Measurements from ENCODE around the gene ARHGAP4. TPM values are rescaled to one million over a fixed set of nuclear protein-coding genes. Genes with fewer than 3 reads are reported as not detected.

ARHGAP4 gene
- total and polyA plus RNA-seq, 2 experiments from 2014 or later, result 6.2 to 6.4 TPM

GRCh38 chrX:153865321-153865580, 60.8 kb downstream of the ARHGAP4 start:
- 91% methylated on average over 6 of the region's 11 CpGs for WGBS (ENCODE audit: low lambda C conversion rate, missing lambda C conversion rate)
- H3K9me3 ChIP-seq (ENCODE audit: low read depth), result no peaks in the 10 kb centered on the region
- H3K9me2 ChIP-seq (replicated peaks; ENCODE audit: insufficient read depth), result no peaks in the 10 kb centered on the region
- H2AFZ ChIP-seq, result no peak overlapping the region
- no peaks in the 10 kb centered on the region for H3K79me2 ChIP-seq
- TF ChIP-seq CTCF (IDR thresholded peaks at IDR 0.05; ENCODE audit: poor library complexity), result no peak
- no peak for TF ChIP-seq EZH2phosphoT487 (IDR thresholded peaks at IDR 0.05; ENCODE audit: low read depth, severe bottlenecking, unreplicated experiment)
- no peak for TF ChIP-seq EZH2 (IDR thresholded peaks at IDR 0.05; ENCODE audit: borderline replicate concordance)
- no peaks in the 10 kb centered on the region for H3K4me1 ChIP-seq (ENCODE audit: insufficient read depth)
- no peak overlapping the region for H3K4me3 ChIP-seq
- no peaks in the 10 kb centered on the region for H3K27me3 ChIP-seq
- H3K4me2 ChIP-seq, result no peak overlapping the region
- no peak for DNase-seq (ENCODE audit: low spot score)
- H4K20me1 ChIP-seq (ENCODE audit: insufficient read depth, poor library complexity, severe bottlenecking), result no peaks in the 10 kb centered on the region
- no peaks in the 10 kb centered on the region for H3K36me3 ChIP-seq (replicated peaks; ENCODE audit: insufficient read depth, low read depth)
- H3K27ac ChIP-seq, result no peak overlapping the region

GRCh38 chrX:153864561-153865320, 61.3 kb downstream of the ARHGAP4 start:
- Histone ChIP-seq H3K4me1 (ENCODE audit: insufficient read depth) (no peaks in the 10 kb centered on the region), H4K20me1 (ENCODE audit: insufficient read depth, poor library complexity, severe bottlenecking) (no peaks in the 10 kb centered on the region), H3K27me3 (no peaks in the 10 kb centered on the region), H3K9me3 (ENCODE audit: low read depth) (no peaks in the 10 kb centered on the region), H3K4me3 (no peak overlapping the region), H3K4me2 (no peak overlapping the region), H3K79me2 (no peaks in the 10 kb centered on the region), H3K9me2 (replicated peaks; ENCODE audit: insufficient read depth) (no peaks in the 10 kb centered on the region), H3K36me3 (replicated peaks; ENCODE audit: insufficient read depth, low read depth) (no peaks in the 10 kb centered on the region), H3K27ac (no peak overlapping the region), H2AFZ (no peak overlapping the region)
- DNase-seq (ENCODE audit: low spot score), result no peak
- WGBS (ENCODE audit: low lambda C conversion rate, missing lambda C conversion rate), result 89% methylated on average over 29 of the region's 30 CpGs
- TF ChIP-seq EZH2phosphoT487 (IDR thresholded peaks at IDR 0.05; ENCODE audit: low read depth, severe bottlenecking, unreplicated experiment) (no peak), CTCF (IDR thresholded peaks at IDR 0.05; ENCODE audit: poor library complexity) (no peak), EZH2 (IDR thresholded peaks at IDR 0.05; ENCODE audit: borderline replicate concordance) (no peak)

GRCh38 chrX:153864101-153864500, 62.0 kb downstream of the ARHGAP4 start:
- Histone ChIP-seq H3K4me2 (no peak overlapping the region), H3K27ac (no peak overlapping the region), H3K9me2 (replicated peaks; ENCODE audit: insufficient read depth) (no peaks in the 10 kb centered on the region), H2AFZ (no peak overlapping the region), H4K20me1 (ENCODE audit: insufficient read depth, poor library complexity, severe bottlenecking) (no peaks in the 10 kb centered on the region), H3K36me3 (replicated peaks; ENCODE audit: insufficient read depth, low read depth) (no peaks in the 10 kb centered on the region), H3K9me3 (ENCODE audit: low read depth) (no peaks in the 10 kb centered on the region), H3K4me3 (no peak overlapping the region), H3K79me2 (no peaks in the 10 kb centered on the region), H3K4me1 (ENCODE audit: insufficient read depth) (no peaks in the 10 kb centered on the region), H3K27me3 (no peaks in the 10 kb centered on the region)
- DNase-seq (ENCODE audit: low spot score), result no peak
- TF ChIP-seq EZH2 (IDR thresholded peaks at IDR 0.05; ENCODE audit: borderline replicate concordance) (no peak), CTCF (IDR thresholded peaks at IDR 0.05; ENCODE audit: poor library complexity) (no peak)
- 81% methylated on average over 10 of the region's 10 CpGs for WGBS (ENCODE audit: low lambda C conversion rate, missing lambda C conversion rate)
